HepG2 (cell line): ENCODE data around the gene SFTPB.

Experiments
- ARNTL ChIP-seq: sonication (generic); formaldehyde crosslinking; IDR thresholded peaks from 2 replicates; pipeline ENCODE4 v1.4.0; 2020; ENCODE audit warnings: mild to moderate bottlenecking, missing genetic modification reagents
- CTCF ChIP-seq: sonication (generic); formaldehyde crosslinking; IDR thresholded peaks from 2 replicates; pipeline ENCODE4 v1.5.0; 2020; ENCODE audit warnings: mild to moderate bottlenecking, missing genetic modification reagents, moderate library complexity
- EZH2 ChIP-seq: conservative IDR thresholded peaks from 2 replicates; pipeline ENCODE4 v1.6.1; 2012; ENCODE audit warnings: mild to moderate bottlenecking, low read depth, low read length, moderate library complexity
- FUBP1 ChIP-seq: sonication (generic); formaldehyde crosslinking; IDR thresholded peaks from 2 replicates; pipeline ENCODE4 v1.5.1; 2020; ENCODE audit warnings: missing genetic modification reagents, mild to moderate bottlenecking, borderline replicate concordance
- JUNB ChIP-seq: sonication (generic); formaldehyde crosslinking; IDR thresholded peaks from 2 replicates; pipeline ENCODE4 v1.8.0; 2022; ENCODE audit warnings: missing genetic modification reagents, mild to moderate bottlenecking, borderline replicate concordance
- MAZ ChIP-seq, 2 experiments: sonication (generic) in 1 of 2; formaldehyde crosslinking in 1 of 2; IDR thresholded peaks; 2 replicates each; pipeline versions ENCODE4 v1.5.0 to v1.6.1; 2012 to 2020; ENCODE audit warnings: low read depth in 2 of 2, mild to moderate bottlenecking in 2 of 2, borderline replicate concordance in 1 of 2, improper control_type of control experiment in 1 of 2, low read length in 1 of 2, missing genetic modification reagents in 1 of 2, moderate library complexity in 1 of 2
- NCOA2 ChIP-seq: sonication (generic); formaldehyde crosslinking; IDR thresholded peaks from 2 replicates; pipeline ENCODE4 v1.8.0; 2022; ENCODE audit warnings: inconsistent platforms
- POLR2A ChIP-seq, 2 experiments: IDR thresholded peaks; 2 replicates each; pipeline ENCODE4 v1.6.1; 2011; ENCODE audit warnings: low read depth in 2 of 2, low read length in 2 of 2, mild to moderate bottlenecking in 1 of 2, moderate library complexity in 1 of 2; ENCODE audit not compliant: insufficient read depth in 1 of 2
- TAF1 ChIP-seq: sonication (generic); formaldehyde crosslinking; IDR thresholded peaks from 2 replicates; pipeline ENCODE4 v1.4.0; 2020; ENCODE audit warnings: missing genetic modification reagents
- ZNF720 ChIP-seq: sonication (generic); formaldehyde crosslinking; IDR thresholded peaks from 2 replicates; pipeline ENCODE4 v1.4.0; 2020; ENCODE audit warnings: missing genetic modification reagents
- ZNF780A ChIP-seq: sonication (generic); formaldehyde crosslinking; IDR thresholded peaks from 2 replicates; pipeline ENCODE4 v1.8.0; 2022; ENCODE audit warnings: mild to moderate bottlenecking, missing genetic modification reagents, moderate library complexity
- ZSCAN12 ChIP-seq: sonication (generic); formaldehyde crosslinking; IDR thresholded peaks from 2 replicates; pipeline ENCODE4 v1.9.0; 2021; ENCODE audit warnings: mild to moderate bottlenecking, missing genetic modification reagents

GRCh38 chr2:85665264-85665937, 2.6 kb downstream of the SFTPB start:
- TF ChIP-seq POLR2A (IDR thresholded peaks at IDR 0.05; ENCODE audit: insufficient read depth in 1 of 2, low read depth in 2 of 2, low read length in 2 of 2) (no peak), ZNF780A (CRISPR knock-in tag) (no peak), CTCF (CRISPR knock-in tag) (no peak), MAZ (IDR thresholded peaks at IDR 0.05; ENCODE audit: borderline replicate concordance, low read depth, low read length) (no peak), MAZ (CRISPR knock-in tag; IDR thresholded peaks at IDR 0.05; ENCODE audit: low read depth) (no peak), ZNF720 (no peak), JUNB (CRISPR knock-in tag) (no peak), ARNTL (CRISPR knock-in tag) (no peak), EZH2 (no peak), FUBP1 (no peak), NCOA2 (CRISPR knock-in tag) (no peak), TAF1 (no peak), ZSCAN12 (CRISPR knock-in tag) (no peak)
